ENCODE data around the gene SLC47A2. TPM values are rescaled to one million over a fixed set of nuclear protein-coding genes. Genes with fewer than 3 reads are reported as not detected.
A peak's percentile ranks its signal among the peaks of the same experiment; 100 is the strongest.

The SLC47A2 gene
- total RNA-seq, 1 donor from 2014 or later = not detected

DNA sequence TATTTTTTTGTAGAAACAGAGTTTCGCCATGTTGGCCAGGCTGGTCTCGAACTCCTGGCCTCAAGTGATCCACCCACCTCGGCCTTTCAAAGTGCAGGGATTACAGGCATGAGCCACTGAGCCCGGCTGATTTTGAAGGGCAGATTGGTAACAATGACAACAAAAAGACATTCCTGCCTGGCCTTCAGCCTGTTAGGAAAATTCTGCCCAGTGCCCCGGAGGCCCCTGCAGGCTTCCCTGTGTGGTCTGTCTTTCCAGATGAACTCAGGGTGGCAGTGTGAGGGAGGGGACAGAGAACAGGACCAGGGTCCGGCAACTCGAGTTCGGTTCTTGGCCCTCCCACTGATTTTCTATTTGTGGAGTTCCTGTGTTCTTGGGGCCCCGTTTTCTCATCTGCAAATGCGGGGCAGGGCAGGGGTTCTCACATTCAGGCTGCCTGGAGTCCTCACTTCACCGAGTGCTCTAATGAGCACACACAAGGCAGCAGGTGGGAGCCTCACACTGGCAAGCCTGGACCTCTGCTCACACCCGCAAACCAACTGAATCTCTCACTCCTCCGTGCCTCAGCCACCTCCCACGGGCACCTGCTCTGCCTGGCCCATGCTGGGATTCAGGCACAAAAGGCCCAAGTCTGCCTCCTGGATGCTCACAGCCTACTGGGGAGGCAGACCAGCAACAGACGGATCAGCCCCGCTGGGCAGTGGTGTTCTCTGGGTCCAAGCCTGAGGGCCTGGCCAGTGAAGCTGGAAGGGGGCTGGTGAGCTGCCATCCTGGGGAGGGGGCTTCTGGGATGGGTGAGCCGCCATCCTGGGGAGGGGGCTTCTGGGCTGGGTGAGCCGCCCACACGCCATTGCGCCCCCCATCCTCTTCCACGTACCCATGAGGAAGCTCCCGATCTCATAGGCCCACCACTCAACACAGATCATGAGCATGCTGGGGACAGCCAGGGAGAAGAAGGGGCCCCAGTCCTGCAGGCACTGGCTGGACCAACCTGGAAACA lies 10.3 kb downstream of the SLC47A2 start:
- no peak for ATAC-seq
- intact Hi-C loops (cut with DNase I) = no loop called here
- no peak for TF ChIP-seq CTCF (IDR thresholded peaks at IDR 0.05)

DNA sequence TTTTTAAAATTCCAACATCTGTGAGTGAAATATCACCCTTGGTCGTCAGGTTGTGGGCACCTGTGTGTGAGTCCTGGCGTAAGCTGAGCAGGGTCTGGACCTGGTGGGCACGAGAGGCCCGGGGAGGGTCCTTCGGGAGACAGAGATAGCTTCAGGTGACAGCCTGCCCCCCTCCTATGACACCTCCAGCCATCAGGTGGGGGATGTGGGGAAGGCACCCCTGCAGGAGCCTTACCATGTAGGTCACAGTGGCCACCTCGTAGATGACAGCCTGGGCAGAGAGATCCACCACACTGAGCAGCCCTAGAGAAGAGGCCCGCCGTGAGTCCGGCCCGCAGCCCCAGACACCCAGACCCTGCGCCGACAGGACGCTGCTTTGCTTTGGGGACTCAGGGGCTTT lies 11.2 kb downstream of the SLC47A2 start:
- Histone ChIP-seq H3K9me3 (no peaks in the 10 kb centered on the region), H3K27ac (no peak overlapping the region), H3K4me3 (no peak overlapping the region), H3K4me1 (peaks cover 11% of the 10 kb centered on the region), H3K27me3 (no peaks in the 10 kb centered on the region), H3K36me3 (no peaks in the 10 kb centered on the region)
- DNase-seq (no peak), ATAC-seq (no peak)
- intact Hi-C loops (cut with DNase I) = no loop called here
- TF ChIP-seq CTCF (IDR thresholded peaks at IDR 0.05) = no peak

More for the DNA sequence above, 10.3 kb downstream of the SLC47A2 start:
- Histone ChIP-seq H3K27ac (no peak overlapping the region), H3K27me3 (no peaks in the 10 kb centered on the region), H3K9me3 (no peaks in the 10 kb centered on the region), H3K4me3 (no peak overlapping the region), H3K36me3 (no peaks in the 10 kb centered on the region), H3K4me1 (peaks cover 11% of the 10 kb centered on the region)
- no peak for DNase-seq

DNA sequence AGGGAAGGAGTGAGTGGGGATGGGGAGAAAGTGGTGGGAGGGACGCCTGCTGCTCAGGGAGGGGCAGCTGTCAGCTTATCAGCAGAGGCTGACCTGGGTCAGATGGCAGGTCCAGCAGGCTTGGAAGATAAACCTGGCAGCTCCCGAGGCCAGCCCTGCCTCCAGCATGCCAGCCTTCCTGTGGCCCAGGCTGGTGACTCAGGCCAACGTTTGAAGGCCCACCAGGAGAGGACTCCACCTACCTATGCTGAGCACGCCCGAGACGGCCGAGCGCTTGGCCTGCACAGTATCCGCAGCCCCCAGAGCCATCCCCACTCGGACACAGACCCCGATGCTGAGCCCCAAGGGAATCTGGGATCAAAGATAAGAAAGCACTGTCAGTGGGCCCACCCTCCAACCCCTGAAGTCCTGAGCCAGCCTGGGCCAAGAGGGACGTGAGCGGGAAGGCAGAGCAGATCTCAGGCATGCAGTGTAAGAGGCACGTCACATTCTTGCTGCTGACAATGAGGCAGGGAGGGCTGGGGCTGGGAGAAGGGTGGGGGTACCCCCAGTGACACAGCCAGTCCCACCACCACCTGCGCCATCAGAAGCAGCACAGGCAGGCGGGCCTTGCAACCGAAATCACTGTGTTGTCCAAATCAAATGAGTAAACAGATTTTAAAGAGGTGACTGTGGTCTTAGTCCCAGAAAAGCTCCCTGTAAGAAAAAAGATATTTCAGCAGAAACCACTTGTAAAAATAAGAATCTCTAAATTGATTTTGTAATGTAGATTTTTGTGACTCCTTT lies 12.4 kb downstream of the SLC47A2 start:
- intact Hi-C loops (cut with DNase I) = no loop called here
- peak overlapping the region; percentile 51 for H3K27ac ChIP-seq
- H3K27me3 ChIP-seq = no peaks in the 10 kb centered on the region
- H3K36me3 ChIP-seq = no peaks in the 10 kb centered on the region
- H3K4me3 ChIP-seq = no peak overlapping the region
- DNase-seq (no peak), ATAC-seq (peak; percentile 60)
- TF ChIP-seq CTCF (IDR thresholded peaks at IDR 0.05) = no peak
- H3K9me3 ChIP-seq = no peaks in the 10 kb centered on the region
- H3K4me1 ChIP-seq = peaks cover 11% of the 10 kb centered on the region

GRCh38 chr17:19703106-19703827 lies 13.1 kb downstream of the SLC47A2 start:
- peak overlapping the region; percentile 51 for H3K27ac ChIP-seq
- H3K36me3 ChIP-seq = no peaks in the 10 kb centered on the region
- H3K4me1 ChIP-seq = peaks cover 11% of the 10 kb centered on the region
- ATAC-seq = peak; percentile 79
- peak; percentile 81 for DNase-seq
- TF ChIP-seq CTCF (IDR thresholded peaks at IDR 0.05) = no peak
- intact Hi-C loops (cut with DNase I) = no loop called here
- H3K27me3 ChIP-seq = no peaks in the 10 kb centered on the region
- H3K9me3 ChIP-seq = no peaks in the 10 kb centered on the region
- no peak overlapping the region for H3K4me3 ChIP-seq

DNA sequence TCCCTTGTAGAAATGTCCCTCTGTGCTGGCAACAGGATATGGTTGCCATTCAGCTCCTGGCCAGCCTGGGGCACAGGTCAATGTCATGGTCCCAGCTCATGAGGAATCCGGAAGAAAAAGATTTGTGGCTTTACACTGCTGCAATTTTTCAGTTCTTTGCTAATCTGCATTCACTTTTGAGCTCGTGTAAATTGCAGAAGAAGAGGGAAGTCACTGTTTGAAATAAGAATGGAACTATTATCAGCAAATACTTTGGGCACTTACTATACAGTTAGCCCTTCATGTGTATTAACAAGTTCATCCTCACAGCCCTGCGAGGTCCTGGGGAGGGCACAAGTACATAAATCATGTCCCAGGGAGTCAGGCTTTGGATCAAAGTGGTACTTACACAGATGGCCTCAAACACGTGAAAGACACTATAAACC lies 14.2 kb downstream of the SLC47A2 start:
- TF ChIP-seq CTCF (IDR thresholded peaks at IDR 0.05) = no peak
- no peak for DNase-seq
- no peaks in the 10 kb centered on the region for H3K27me3 ChIP-seq
- H3K27ac ChIP-seq = no peak overlapping the region
- intact Hi-C loops (cut with DNase I) = no loop called here
- peak; percentile 15 for ATAC-seq
- no peaks in the 10 kb centered on the region for H3K9me3 ChIP-seq
- no peak overlapping the region for H3K4me3 ChIP-seq
- H3K4me1 ChIP-seq = peaks cover 11% of the 10 kb centered on the region
- no peaks in the 10 kb centered on the region for H3K36me3 ChIP-seq

All from upper lobe of right lung (tissue), 1 donor.